IPS-18c (cell line): Measurements from ENCODE around the gene ALDH7A1.
"Not testable (repeated sequence)": the region's sequence is repeated elsewhere in the genome, so short reads cannot be mapped to it uniquely, and the experiment has no call there.

Experiments
- H3K4me3 ChIP-seq: 2 replicates; pipeline ENCODE4 v1.7.0; 2013; ENCODE audit warnings: low read depth, mild to moderate bottlenecking, low read length, moderate library complexity; ENCODE audit not compliant: insufficient read depth
- H3K9me3 ChIP-seq: one replicate; pipeline ENCODE4 v1.6.1; 2013; ENCODE audit warnings: mild to moderate bottlenecking, low read length, moderate library complexity; ENCODE audit not compliant: control insufficient read depth, insufficient read depth

The ALDH7A1 gene

GRCh38 chr5:126600631-126601511 lies 5.9 kb upstream of the ALDH7A1 start, which contains the start of gene PHAX:
TSS of gene PHAX (plus strand) at chr5:126600947. CDS start at chr5:126600963, 16 bp downstream.
- H3K4me3 ChIP-seq: peak within 1 kb of the TSS; percentile 100
- peaks cover 4% of the 10 kb centered on the region for H3K9me3 ChIP-seq

DNA sequence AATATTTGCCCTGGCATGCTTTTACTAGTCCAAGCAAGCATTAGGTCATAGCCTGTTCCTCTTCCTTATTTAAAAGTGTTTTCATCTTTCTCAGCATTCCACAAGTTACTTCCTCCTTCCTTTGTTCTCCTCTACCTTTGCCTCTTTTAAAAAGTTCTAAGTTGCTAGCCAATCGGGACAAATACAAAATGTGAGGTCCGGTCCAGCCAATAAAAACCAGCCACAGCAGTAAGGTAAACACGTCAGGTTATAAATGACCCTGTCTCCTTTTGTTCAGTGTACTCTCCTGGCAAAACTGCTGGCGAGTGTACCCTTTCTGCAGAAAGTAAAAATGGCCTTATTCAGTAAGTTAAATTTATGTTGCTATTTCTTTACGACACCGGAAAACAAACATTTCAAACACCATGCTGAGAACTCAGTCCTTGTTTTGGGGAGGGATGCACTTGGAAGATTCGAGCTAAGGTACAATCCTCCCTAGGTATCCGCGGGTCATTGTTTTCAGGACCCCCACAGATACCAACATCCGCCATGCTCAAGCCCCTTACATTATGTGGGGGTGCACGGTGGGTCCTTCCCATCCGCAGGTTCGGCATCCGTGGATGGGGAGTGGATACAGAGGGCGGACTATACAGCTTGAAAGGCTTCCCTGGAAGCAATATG lies 5.1 kb upstream of the ALDH7A1 start:
- peak overlapping the region; percentile 100; the same call in 1 of the 2 replicates for H3K4me3 ChIP-seq
- not testable (repeated sequence) for H3K9me3 ChIP-seq

DNA sequence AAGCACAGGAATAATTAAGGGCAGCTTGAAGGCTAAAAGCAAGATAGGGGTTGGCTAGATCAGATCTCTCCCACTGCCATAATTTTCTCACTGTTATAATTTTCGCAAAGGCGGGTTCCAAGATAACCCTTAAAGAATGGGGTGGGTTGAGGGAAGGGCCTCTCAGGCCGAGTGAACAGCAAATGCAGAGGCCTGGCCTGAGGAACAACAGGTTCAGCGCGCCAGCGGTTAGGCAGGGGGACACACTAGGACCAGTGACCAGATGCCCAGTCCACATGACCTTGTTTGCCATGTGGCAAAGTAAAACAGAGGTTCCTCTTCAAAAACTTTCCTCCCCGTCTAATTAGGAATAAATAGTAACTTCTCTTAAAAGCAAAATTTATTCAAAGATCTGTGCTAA lies 4.5 kb upstream of the ALDH7A1 start:
- Histone ChIP-seq H3K4me3 (0 out of 2 replicates have a peak overlapping the region, but pooled peaks have one; percentile 1), H3K9me3 (peaks cover 4% of the 10 kb centered on the region)

DNA sequence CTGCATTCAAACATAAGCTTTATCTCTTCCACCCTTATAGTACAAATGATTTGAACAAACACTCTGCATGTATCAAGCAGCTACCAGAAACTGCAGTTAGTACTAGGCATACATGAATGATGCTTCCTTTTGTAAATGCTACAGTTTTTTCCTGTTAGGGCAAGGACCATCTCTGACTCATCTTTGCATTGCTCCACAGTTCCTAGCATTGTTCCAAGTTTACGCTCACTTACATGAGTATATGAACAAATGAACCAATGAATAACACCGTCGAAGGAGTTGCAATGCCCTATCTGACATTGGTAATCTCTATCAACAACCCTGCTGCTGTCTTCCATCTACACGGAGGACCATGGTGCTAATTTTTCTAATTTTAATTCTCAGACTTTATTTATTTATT lies 2.1 kb upstream of the ALDH7A1 start:
- no peak overlapping the region for H3K4me3 ChIP-seq
- peaks cover 4% of the 10 kb centered on the region for H3K9me3 ChIP-seq

GRCh38 chr5:126595486-126596083 lies 566 bp upstream of the ALDH7A1 start:
- H3K9me3 ChIP-seq: no peaks in the 10 kb centered on the region
- peak overlapping the region; percentile 86 for H3K4me3 ChIP-seq

GRCh38 chr5:126591549-126591948 lies 3.5 kb downstream of the ALDH7A1 start:
- Histone ChIP-seq H3K4me3 (no peak overlapping the region), H3K9me3 (no peaks in the 10 kb centered on the region)

DNA sequence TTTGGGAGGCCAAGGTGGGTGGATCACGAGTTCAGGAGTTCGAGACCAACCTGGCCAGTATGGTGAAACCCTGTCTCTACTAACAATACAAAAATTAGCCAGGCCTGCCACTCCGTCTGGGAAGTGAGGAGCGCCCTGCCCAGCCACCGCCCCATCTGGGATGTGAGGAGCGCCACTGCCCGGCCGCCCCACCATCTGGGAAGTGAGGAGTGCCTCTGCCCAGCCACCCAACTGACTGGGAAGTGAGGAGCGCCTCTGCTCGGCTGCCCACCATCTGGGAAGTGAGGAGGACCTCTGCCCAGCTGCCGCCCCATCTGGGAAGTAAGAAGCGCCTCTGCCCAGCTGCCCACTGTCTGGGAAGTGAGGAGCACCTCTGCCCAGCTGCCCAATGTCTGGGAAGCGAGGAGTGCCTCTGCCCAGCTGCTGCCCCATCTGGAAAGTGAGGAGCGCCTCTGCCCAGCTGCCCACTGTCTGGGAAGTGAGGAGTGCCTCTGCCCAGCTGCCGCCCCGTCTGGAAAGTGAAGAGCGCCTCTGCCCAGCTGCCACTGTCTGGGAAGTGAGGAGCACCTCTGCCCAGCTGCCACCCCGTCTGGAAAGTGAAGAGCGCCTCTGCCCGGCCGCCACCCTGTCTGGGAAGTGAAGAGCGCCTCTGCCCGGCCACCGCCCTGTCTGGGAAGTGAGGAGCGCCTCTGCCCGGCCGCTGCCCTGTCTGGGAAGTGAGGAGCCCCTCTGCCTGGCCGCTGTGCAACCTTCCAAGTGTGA lies 5.3 kb downstream of the ALDH7A1 start:
- no peak overlapping the region for H3K4me3 ChIP-seq
- H3K9me3 ChIP-seq: no peaks in the 10 kb centered on the region

DNA sequence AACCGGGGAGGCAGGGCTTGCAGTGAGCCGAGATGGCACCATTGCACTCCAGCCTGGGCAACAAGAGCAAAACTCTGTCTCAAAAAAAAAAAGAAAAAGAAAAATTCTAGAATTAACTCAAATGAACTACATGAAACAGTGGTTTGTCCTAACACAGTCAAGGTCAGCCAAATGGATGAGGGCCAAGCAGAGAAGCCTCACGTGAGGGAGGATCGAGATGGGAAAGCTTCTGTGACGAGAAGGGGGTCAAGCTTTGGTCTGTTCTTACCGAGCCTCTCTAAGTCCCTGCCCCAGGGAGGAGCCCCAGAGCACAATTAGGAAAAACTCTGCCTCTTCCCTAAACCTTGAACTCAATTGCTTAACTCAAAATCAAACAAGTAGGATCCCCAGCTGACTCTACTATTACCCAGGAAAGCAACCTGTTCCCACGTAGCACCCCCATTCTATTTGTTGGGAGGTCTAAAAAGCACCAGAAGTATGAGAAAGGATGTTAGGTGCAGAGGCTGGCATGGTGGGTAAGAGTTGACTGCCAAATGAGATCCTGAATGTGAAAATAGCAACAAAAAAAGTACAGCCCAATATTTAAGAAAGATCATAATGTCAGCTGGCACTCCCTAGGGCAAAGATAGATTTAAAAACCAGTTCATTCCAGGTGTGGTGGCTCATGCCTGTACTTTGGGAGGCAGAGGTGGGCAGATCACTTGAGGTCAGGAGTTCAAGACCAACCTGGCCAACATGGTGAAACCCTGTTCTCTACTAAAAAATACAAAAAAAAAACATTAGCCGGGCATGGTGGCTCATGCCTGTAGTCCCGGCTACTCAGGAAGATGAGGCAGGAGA lies 7.2 kb downstream of the ALDH7A1 start:
- H3K9me3 ChIP-seq: no peaks in the 10 kb centered on the region
- H3K4me3 ChIP-seq: no peak overlapping the region

DNA sequence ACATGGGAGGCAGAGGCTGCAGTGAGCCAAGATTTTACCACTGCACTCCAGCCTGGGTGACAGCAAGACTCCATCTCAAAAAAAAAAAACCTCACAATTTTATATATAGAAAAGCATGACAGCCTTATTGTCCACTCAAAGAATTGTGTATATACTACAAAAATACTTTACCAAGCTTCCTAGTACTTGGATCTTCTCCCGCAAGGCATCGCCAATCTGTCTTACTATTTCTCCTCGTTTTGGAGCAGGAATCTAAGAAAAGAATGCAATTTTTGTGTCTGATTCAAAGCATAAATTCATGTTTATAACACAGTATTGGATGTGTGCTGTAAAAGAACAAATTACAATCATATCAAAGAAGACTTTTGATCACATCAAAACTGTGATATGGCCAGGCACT lies 11.3 kb downstream of the ALDH7A1 start:
- no peak overlapping the region for H3K4me3 ChIP-seq
- H3K9me3 ChIP-seq: no peaks in the 10 kb centered on the region

GRCh38 chr5:126579716-126580115 lies 15.3 kb downstream of the ALDH7A1 start:
- H3K9me3 ChIP-seq: no peaks in the 10 kb centered on the region

GRCh38 chr5:126577415-126577814 lies 17.6 kb downstream of the ALDH7A1 start:
- Histone ChIP-seq H3K9me3 (no peaks in the 10 kb centered on the region), H3K4me3 (no peak overlapping the region)

More at GRCh38 chr5:126579716-126580115, 15.3 kb downstream of the ALDH7A1 start:
- H3K4me3 ChIP-seq: no peak overlapping the region

DNA sequence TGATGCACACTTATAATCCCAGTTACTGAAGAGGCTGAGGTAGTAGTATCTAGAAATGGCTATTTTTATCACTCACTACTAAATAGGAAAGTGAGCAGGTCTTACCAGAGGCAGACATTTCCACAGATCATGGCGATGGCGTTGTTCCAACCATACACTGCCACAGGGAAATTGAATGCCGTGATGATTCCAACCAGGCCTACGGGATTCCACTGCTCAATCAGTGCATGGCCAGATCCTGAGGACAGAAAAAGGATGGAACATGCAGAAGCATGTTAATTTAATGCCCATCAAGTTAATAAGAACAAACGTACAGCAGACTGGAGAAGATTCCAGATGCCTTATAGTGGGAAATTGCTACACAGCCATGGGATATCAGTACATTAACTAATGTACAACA lies 18.0 kb downstream of the ALDH7A1 start:
- H3K9me3 ChIP-seq: no peaks in the 10 kb centered on the region
- no peak overlapping the region for H3K4me3 ChIP-seq

DNA sequence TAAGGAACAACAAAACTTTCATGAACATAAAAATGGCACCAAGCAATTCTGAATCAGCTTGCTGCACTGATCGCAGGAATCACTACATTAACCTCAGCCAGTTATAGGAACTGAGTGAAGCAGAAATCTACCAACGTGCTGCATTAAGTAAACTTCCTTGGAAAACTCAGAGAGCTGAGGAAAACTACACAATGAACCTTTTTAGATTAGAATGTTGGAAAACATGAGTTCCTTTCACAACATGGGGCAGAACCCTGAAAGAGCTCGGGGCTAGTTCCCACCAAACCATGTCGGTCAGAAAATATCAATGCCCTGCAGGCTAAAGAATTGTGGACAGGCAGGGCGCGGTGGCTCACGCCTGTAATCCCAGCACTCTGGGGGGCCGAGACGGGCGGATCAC lies 19.4 kb downstream of the ALDH7A1 start:
- Histone ChIP-seq H3K4me3 (no peak overlapping the region), H3K9me3 (no peaks in the 10 kb centered on the region)

DNA sequence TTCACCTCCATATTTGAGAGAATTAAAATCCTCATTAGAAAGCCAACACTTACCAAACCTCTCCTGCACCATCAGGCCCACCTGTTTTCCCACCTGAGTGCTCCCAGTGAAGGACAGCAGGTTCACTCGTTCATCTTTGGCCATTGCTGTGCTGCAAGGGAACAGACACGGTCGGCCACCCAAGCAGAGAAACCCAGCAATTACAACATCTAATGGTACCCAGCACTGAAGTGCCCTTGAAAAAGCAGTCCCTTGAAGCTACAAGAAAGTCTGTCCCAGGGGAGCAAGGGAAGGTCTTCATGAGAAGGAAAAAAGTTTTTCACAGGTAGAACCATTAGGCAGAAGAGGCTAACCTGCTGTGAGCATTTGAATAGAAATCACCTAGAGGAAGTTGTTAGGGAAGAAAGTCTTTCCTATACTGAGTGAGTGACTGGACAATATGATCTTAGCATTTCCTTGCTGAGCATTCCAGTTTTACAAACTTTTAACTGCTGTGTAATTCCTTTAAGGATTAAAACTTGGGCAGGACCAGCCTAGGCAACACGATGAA lies 26.7 kb downstream of the ALDH7A1 start:
- H3K9me3 ChIP-seq: no peaks in the 10 kb centered on the region
- no peak overlapping the region for H3K4me3 ChIP-seq

GRCh38 chr5:126562823-126563222 lies 32.2 kb downstream of the ALDH7A1 start:
- H3K4me3 ChIP-seq: no peak overlapping the region
- H3K9me3 ChIP-seq: no peaks in the 10 kb centered on the region

GRCh38 chr5:126561908-126562307 lies 33.1 kb downstream of the ALDH7A1 start:
- H3K4me3 ChIP-seq: no peak overlapping the region
- H3K9me3 ChIP-seq: no peaks in the 10 kb centered on the region
